GM12872 (cell line): ENCODE measurements around the gene SETD1B.

Source experiments
- TF ChIP-seq, protein P1 (sequence below): IDR thresholded peaks from 3 replicates; pipeline ENCODE4 v1.5.1; 2011; ENCODE audit warnings: low read depth, mild to moderate bottlenecking, low read length, moderate library complexity; ENCODE audit not compliant: insufficient read depth

The SETD1B gene

DNA sequence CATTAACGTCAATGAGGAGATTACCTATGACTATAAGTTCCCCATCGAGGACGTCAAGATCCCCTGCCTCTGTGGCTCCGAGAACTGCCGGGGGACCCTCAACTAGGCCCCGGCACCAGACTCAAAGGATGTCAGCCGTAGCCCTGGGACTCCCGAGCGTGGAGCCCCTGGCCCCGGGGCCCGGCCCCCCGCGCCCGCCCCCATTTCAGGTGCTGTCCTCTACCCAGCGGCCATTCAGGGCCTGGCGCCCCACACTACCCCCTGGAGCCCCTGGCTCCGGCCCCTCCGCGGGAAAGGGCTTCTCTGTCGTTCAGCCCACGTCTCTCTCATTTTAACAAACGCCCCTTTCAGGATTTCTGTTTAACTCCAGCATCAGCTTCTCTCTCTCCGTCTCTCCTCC, 26.3 kb downstream of the SETD1B start:
- TF ChIP-seq, protein P1, sequence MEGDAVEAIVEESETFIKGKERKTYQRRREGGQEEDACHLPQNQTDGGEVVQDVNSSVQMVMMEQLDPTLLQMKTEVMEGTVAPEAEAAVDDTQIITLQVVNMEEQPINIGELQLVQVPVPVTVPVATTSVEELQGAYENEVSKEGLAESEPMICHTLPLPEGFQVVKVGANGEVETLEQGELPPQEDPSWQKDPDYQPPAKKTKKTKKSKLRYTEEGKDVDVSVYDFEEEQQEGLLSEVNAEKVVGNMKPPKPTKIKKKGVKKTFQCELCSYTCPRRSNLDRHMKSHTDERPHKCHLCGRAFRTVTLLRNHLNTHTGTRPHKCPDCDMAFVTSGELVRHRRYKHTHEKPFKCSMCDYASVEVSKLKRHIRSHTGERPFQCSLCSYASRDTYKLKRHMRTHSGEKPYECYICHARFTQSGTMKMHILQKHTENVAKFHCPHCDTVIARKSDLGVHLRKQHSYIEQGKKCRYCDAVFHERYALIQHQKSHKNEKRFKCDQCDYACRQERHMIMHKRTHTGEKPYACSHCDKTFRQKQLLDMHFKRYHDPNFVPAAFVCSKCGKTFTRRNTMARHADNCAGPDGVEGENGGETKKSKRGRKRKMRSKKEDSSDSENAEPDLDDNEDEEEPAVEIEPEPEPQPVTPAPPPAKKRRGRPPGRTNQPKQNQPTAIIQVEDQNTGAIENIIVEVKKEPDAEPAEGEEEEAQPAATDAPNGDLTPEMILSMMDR = no peak

DNA sequence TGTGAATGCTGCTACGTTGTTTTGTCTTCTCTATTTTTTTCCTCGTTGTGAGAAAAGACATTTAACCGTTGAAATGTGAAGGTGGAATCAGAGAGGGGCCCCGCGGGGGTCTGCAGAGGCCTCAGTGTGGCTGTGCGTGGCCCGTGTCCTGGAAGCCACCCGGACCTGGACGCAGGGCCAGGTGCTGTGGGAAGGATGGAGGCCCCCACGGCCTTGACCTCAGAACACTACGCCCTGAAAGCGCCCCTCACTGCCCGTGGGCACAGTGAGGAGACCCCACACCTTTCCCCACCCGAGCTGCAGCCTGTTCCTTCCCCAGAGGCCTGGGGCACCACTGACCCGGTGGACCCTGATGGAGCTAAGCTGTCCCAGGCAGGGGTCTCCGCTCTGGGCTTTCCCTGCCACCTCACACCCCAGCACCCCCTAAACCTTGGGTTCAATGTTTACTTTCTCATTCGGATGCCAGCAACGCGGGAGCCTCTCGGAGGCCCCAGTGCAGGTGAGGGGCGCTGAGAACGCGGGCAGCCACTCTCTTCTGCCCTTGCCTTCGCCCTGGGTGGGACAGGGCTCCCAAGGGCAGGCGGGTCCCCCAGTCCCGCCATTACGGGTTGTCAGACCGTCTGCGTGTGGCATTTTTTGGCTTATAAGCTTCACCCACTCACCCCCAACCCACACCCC, 26.9 kb downstream of the SETD1B start:
- TF ChIP-seq, protein P1 = no peak

GRCh38 chr12:121831571-121832245, 27.9 kb downstream of the SETD1B start:
- TF ChIP-seq, protein P1 = no peak

GRCh38 chr12:121837680-121838079, 33.9 kb downstream of the SETD1B start:
- TF ChIP-seq, protein P1 = no peak

- TF ChIP-seq, protein P1 = no peak
Observed at GRCh38 chr12:121838126-121838525, 34.3 kb downstream of the SETD1B start.

DNA sequence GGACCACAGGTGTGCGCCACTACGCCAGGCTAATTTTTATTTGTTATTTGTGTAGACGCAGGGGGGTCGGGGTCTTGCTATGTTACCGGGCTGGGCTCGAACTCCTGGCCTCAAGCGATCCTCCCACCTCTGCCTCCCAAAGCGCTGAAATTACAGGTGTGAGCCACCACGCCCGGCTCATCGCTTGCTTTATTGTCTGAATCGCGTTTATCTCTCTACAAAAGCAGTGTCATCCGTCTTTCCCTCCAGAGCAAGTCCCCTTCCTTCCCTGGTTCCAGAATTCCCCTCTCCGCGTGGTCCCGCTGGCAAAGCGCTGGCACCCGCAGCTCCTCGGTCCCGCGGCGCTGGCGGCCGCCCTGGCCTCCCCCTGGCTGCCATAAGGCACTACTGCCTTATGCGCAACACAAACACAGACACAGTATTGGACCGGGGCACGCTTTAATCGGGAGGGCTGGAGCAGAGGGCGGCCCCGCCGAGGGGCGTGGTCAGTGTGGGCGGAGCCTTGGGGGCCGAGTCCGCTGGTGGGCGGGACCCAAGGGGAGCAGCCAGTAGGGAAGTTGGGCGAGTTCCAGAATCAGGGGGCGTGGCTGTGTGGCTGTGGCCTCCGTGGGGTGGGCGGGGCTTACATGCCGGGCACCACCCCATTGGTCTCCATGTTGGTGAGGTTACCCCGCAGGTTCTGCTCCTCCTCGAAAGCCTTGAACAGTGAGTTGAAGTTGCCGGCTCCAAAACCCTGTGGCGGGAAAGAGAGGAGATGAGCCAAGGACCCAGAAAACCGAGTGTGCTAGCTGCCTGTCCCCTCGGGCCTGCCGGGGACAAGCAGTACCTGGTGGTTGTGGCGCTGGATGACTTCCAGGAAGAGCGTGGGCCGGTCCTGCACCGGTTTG, 35.5 kb downstream of the SETD1B start:
- TF ChIP-seq, protein P1 = no peak
